H1 (cell line): ENCODE measurements around the gene STX16.

Experiments
- EP300 ChIP-seq, 2 experiments: IDR thresholded peaks; 1 replicate in 1 of 2; 2 replicates in 1 of 2; pipeline ENCODE4 v1.6.1; 2011 to 2012; ENCODE audit warnings: low read depth in 2 of 2, low read length in 2 of 2, mild to moderate bottlenecking in 2 of 2, borderline replicate concordance in 1 of 2, inconsistent platforms in 1 of 2, moderate library complexity in 1 of 2
- EZH2 ChIP-seq: fragments of 200-600 bp; sonication (generic); IDR thresholded peaks from 2 replicates; pipeline ENCODE4 v1.7.1; 2012; ENCODE audit warnings: low read depth, mild to moderate bottlenecking, moderate library complexity, low read length, inconsistent platforms; ENCODE audit not compliant: severe bottlenecking
- GABPA ChIP-seq: IDR thresholded peaks from 2 replicates; pipeline ENCODE4 v1.6.1; 2011; ENCODE audit warnings: mild to moderate bottlenecking, low read length, moderate library complexity, borderline replicate concordance; ENCODE audit not compliant: insufficient read depth
- TAF1 ChIP-seq: IDR thresholded peaks from 2 replicates; pipeline ENCODE4 v1.6.1; 2011; ENCODE audit warnings: mild to moderate bottlenecking, low read depth, low read length
- ZNF274 ChIP-seq: IDR thresholded peaks from 2 replicates; pipeline ENCODE4 v1.7.0; 2012; ENCODE audit warnings: low read length, borderline replicate concordance; ENCODE audit errors: extremely low read depth
- TF ChIP-seq, protein P1 (sequence below), 3 experiments: IDR thresholded peaks; 1 replicate in 2 of 3; 2 replicates in 1 of 3; pipeline versions ENCODE4 v1.5.1 to v1.6.1; 2011; ENCODE audit warnings: low read length in 3 of 3, mild to moderate bottlenecking in 3 of 3, inconsistent platforms in 2 of 3, low read depth in 1 of 3, moderate library complexity in 1 of 3; ENCODE audit not compliant: insufficient read depth in 1 of 3; ENCODE audit errors: control extremely low read depth in 1 of 3

DNA sequence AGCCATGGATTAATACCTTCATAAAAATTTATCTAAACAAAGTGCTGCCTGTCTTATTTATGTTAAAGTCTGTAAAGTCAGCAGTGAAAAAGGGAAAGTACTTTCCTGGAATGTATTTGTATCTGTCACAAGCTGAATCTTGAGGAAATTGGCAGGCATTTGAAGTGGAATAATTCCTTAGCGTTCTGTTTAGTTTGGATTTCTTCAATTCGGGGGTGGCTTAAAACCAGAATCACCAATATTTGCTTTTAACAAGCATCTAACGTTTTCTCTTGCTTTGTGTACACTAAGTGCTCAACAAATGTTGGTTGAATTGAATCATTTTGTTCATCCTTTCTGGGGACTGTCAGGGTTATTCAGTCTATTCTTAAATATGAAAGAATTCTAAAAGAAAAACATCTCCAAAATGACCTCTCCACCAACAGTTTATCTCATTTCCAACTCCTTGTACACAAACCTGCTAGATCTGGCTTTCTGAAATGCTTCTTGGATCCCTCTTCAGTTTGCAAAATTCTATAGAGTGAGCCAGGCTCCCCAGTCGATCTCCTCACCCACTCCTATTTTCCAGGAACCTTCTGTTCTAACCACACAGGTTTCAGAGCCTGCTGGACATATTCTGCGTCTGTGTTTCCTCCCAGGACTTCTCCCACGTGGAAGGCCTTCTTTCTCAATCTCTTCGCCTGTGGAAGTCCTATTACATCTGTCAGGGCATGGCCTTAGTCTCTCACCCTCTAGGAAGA is 39.5 kb downstream of the STX16 start:
- TF ChIP-seq, protein P1, sequence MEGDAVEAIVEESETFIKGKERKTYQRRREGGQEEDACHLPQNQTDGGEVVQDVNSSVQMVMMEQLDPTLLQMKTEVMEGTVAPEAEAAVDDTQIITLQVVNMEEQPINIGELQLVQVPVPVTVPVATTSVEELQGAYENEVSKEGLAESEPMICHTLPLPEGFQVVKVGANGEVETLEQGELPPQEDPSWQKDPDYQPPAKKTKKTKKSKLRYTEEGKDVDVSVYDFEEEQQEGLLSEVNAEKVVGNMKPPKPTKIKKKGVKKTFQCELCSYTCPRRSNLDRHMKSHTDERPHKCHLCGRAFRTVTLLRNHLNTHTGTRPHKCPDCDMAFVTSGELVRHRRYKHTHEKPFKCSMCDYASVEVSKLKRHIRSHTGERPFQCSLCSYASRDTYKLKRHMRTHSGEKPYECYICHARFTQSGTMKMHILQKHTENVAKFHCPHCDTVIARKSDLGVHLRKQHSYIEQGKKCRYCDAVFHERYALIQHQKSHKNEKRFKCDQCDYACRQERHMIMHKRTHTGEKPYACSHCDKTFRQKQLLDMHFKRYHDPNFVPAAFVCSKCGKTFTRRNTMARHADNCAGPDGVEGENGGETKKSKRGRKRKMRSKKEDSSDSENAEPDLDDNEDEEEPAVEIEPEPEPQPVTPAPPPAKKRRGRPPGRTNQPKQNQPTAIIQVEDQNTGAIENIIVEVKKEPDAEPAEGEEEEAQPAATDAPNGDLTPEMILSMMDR (IDR thresholded peaks at IDR 0.05; ENCODE audit: control extremely low read depth in 1 of 3, insufficient read depth in 1 of 3, low read depth in 1 of 3, low read length in 3 of 3): no peak
- TF ChIP-seq TAF1: no peak
- TF ChIP-seq GABPA: no peak
- no peak for TF ChIP-seq ZNF274
- no peak for TF ChIP-seq EP300 (IDR thresholded peaks at IDR 0.05; ENCODE audit: borderline replicate concordance in 1 of 2, low read depth in 2 of 2, low read length in 2 of 2)
- TF ChIP-seq EZH2: no peak
